Stimulated activated memory B cell treated with anti-CD40 and anti-IgM and Interleukin-4, amounts not matched to agents 10 μg/mL and 1 μg/mL and 100 μg/mL, for 72 hours (primary cell): ENCODE data around the gene CERS5.

Experiments used
- ATAC-seq: fragments of 150-1000 bp; cut with Tn5 transposase; 2 replicates; pipeline ENCODE4 v1.10.0; 2021
- H3K27ac Mint-ChIP-seq: one replicate; pipeline ENCODE4 v1.8.0; 2022; ENCODE audit warnings: mild to moderate bottlenecking, mixed read lengths
- H3K27me3 Mint-ChIP-seq: one replicate; pipeline ENCODE4 v1.8.0; 2022; ENCODE audit warnings: mixed read lengths
- H3K36me3 Mint-ChIP-seq: one replicate; pipeline ENCODE4 v1.8.0; 2022; ENCODE audit warnings: mixed read lengths
- H3K4me1 Mint-ChIP-seq: one replicate; pipeline ENCODE4 v1.8.0; 2022; ENCODE audit warnings: mixed read lengths
- H3K4me3 Mint-ChIP-seq: one replicate; pipeline ENCODE4 v1.8.0; 2022; ENCODE audit warnings: mild to moderate bottlenecking, moderate library complexity, mixed read lengths
- H3K9me3 Mint-ChIP-seq: one replicate; pipeline ENCODE4 v1.8.0; 2022; ENCODE audit warnings: mixed read lengths

CERS5 gene

GRCh38 chr12:50106907-50107306 lies 60.3 kb downstream of the CERS5 start:
- peak overlapping the region; percentile 91 for H3K27ac Mint-ChIP-seq
- H3K9me3 Mint-ChIP-seq, result no peaks in the 10 kb centered on the region
- peaks cover 22% of the 10 kb centered on the region for H3K36me3 Mint-ChIP-seq
- H3K4me3 Mint-ChIP-seq, result no peak overlapping the region
- H3K4me1 Mint-ChIP-seq, result peaks cover 67% of the 10 kb centered on the region
- no peaks in the 10 kb centered on the region for H3K27me3 Mint-ChIP-seq
- ATAC-seq, result no peak

- no peak for ATAC-seq
- Mint-ChIP-seq H3K4me3 (no peak overlapping the region), H3K27me3 (no peaks in the 10 kb centered on the region), H3K9me3 (no peaks in the 10 kb centered on the region), H3K4me1 (peaks cover 60% of the 10 kb centered on the region), H3K27ac (peak overlapping the region; percentile 48), H3K36me3 (peaks cover 29% of the 10 kb centered on the region)
Observed at GRCh38 chr12:50105913-50106450, 61.2 kb downstream of the CERS5 start.

- ATAC-seq, result no peak
- Mint-ChIP-seq H3K36me3 (peaks cover 41% of the 10 kb centered on the region), H3K27ac (peak overlapping the region; percentile 69), H3K9me3 (no peaks in the 10 kb centered on the region), H3K27me3 (no peaks in the 10 kb centered on the region), H3K4me3 (no peak overlapping the region), H3K4me1 (peaks cover 47% of the 10 kb centered on the region)
Observed at GRCh38 chr12:50104417-50105366, 62.5 kb downstream of the CERS5 start.

GRCh38 chr12:50103767-50104321 lies 63.3 kb downstream of the CERS5 start, which contains the start of gene GPD1:
TSS of gene GPD1 (plus strand) at chr12:50104008. CDS start at chr12:50104051, 43 bp downstream.
- no peak for ATAC-seq
- no peaks in the 10 kb centered on the region for H3K27me3 Mint-ChIP-seq
- H3K4me1 Mint-ChIP-seq, result peaks cover 38% of the 10 kb centered on the region
- H3K36me3 Mint-ChIP-seq, result peaks cover 49% of the 10 kb centered on the region
- H3K9me3 Mint-ChIP-seq, result no peaks in the 10 kb centered on the region
- peak within 1 kb of the TSS; percentile 69 for H3K27ac Mint-ChIP-seq
- H3K4me3 Mint-ChIP-seq, result peak within 1 kb of the TSS; percentile 2

- peaks cover 33% of the 10 kb centered on the region for H3K4me1 Mint-ChIP-seq
- peak overlapping the region; percentile 69 for H3K27ac Mint-ChIP-seq
- no peak for ATAC-seq
- no peaks in the 10 kb centered on the region for H3K27me3 Mint-ChIP-seq
- H3K9me3 Mint-ChIP-seq, result no peaks in the 10 kb centered on the region
- peaks cover 52% of the 10 kb centered on the region for H3K36me3 Mint-ChIP-seq
- H3K4me3 Mint-ChIP-seq, result no peak overlapping the region
Observed at GRCh38 chr12:50103351-50103750, 63.8 kb downstream of the CERS5 start.

GRCh38 chr12:50102646-50103309 lies 64.4 kb downstream of the CERS5 start:
- peak overlapping the region; percentile 2 for H3K4me3 Mint-ChIP-seq
- peaks cover 30% of the 10 kb centered on the region for H3K4me1 Mint-ChIP-seq
- ATAC-seq, result peak; percentile 71
- H3K27ac Mint-ChIP-seq, result peak overlapping the region; percentile 69
- H3K27me3 Mint-ChIP-seq, result no peaks in the 10 kb centered on the region
- H3K36me3 Mint-ChIP-seq, result peaks cover 55% of the 10 kb centered on the region
- no peaks in the 10 kb centered on the region for H3K9me3 Mint-ChIP-seq

GRCh38 chr12:50102131-50102531 lies 65.0 kb downstream of the CERS5 start:
- Mint-ChIP-seq H3K27ac (no peak overlapping the region), H3K4me3 (no peak overlapping the region), H3K9me3 (no peaks in the 10 kb centered on the region), H3K27me3 (no peaks in the 10 kb centered on the region), H3K36me3 (peaks cover 61% of the 10 kb centered on the region), H3K4me1 (peaks cover 30% of the 10 kb centered on the region)
- no peak for ATAC-seq

- no peak overlapping the region for H3K4me3 Mint-ChIP-seq
- H3K27me3 Mint-ChIP-seq, result no peaks in the 10 kb centered on the region
- H3K27ac Mint-ChIP-seq, result no peak overlapping the region
- H3K4me1 Mint-ChIP-seq, result peaks cover 30% of the 10 kb centered on the region
- H3K36me3 Mint-ChIP-seq, result peaks cover 66% of the 10 kb centered on the region
- no peak for ATAC-seq
- H3K9me3 Mint-ChIP-seq, result no peaks in the 10 kb centered on the region
Observed at GRCh38 chr12:50101663-50102062, 65.5 kb downstream of the CERS5 start.

GRCh38 chr12:50100561-50100960 lies 66.6 kb downstream of the CERS5 start:
- Mint-ChIP-seq H3K4me1 (peaks cover 24% of the 10 kb centered on the region), H3K9me3 (no peaks in the 10 kb centered on the region), H3K27ac (no peak overlapping the region), H3K27me3 (no peaks in the 10 kb centered on the region), H3K4me3 (no peak overlapping the region), H3K36me3 (peaks cover 70% of the 10 kb centered on the region)
- ATAC-seq, result no peak

GRCh38 chr12:50099302-50100008 lies 67.7 kb downstream of the CERS5 start:
- no peaks in the 10 kb centered on the region for H3K27me3 Mint-ChIP-seq
- H3K4me3 Mint-ChIP-seq, result no peak overlapping the region
- ATAC-seq, result no peak
- peaks cover 22% of the 10 kb centered on the region for H3K4me1 Mint-ChIP-seq
- no peaks in the 10 kb centered on the region for H3K9me3 Mint-ChIP-seq
- H3K27ac Mint-ChIP-seq, result no peak overlapping the region
- peaks cover 72% of the 10 kb centered on the region for H3K36me3 Mint-ChIP-seq

- Mint-ChIP-seq H3K27me3 (no peaks in the 10 kb centered on the region), H3K36me3 (peaks cover 80% of the 10 kb centered on the region), H3K27ac (no peak overlapping the region)
Observed at GRCh38 chr12:50097952-50098351, 69.2 kb downstream of the CERS5 start.

GRCh38 chr12:50090391-50090790 lies 76.8 kb downstream of the CERS5 start:
- Mint-ChIP-seq H3K27ac (no peak overlapping the region), H3K4me1 (peaks cover 35% of the 10 kb centered on the region), H3K36me3 (peaks cover 59% of the 10 kb centered on the region), H3K9me3 (no peaks in the 10 kb centered on the region), H3K4me3 (no peak overlapping the region), H3K27me3 (no peaks in the 10 kb centered on the region)
- ATAC-seq, result no peak

More at GRCh38 chr12:50097952-50098351, 69.2 kb downstream of the CERS5 start:
- Mint-ChIP-seq H3K9me3 (no peaks in the 10 kb centered on the region), H3K4me3 (no peak overlapping the region), H3K4me1 (peaks cover 7% of the 10 kb centered on the region)
- ATAC-seq, result no peak

- Mint-ChIP-seq H3K27me3 (no peaks in the 10 kb centered on the region), H3K36me3 (peaks cover 52% of the 10 kb centered on the region), H3K27ac (no peak overlapping the region), H3K4me3 (no peak overlapping the region), H3K4me1 (peaks cover 37% of the 10 kb centered on the region), H3K9me3 (no peaks in the 10 kb centered on the region)
- no peak for ATAC-seq
Observed at GRCh38 chr12:50089730-50090129, 77.4 kb downstream of the CERS5 start.

- peaks cover 38% of the 10 kb centered on the region for H3K4me1 Mint-ChIP-seq
- no peaks in the 10 kb centered on the region for H3K27me3 Mint-ChIP-seq
- H3K9me3 Mint-ChIP-seq, result no peaks in the 10 kb centered on the region
- no peak for ATAC-seq
- H3K4me3 Mint-ChIP-seq, result no peak overlapping the region
- peaks cover 44% of the 10 kb centered on the region for H3K36me3 Mint-ChIP-seq
- peak overlapping the region; percentile 20 for H3K27ac Mint-ChIP-seq
Observed at GRCh38 chr12:50088577-50089335, 78.4 kb downstream of the CERS5 start.
